ENCODE measurements around the gene TGFBR3. TPM values are rescaled to one million over a fixed set of nuclear protein-coding genes. Genes with fewer than 3 reads are reported as not detected.
"Not testable (repeated sequence)": the region's sequence is repeated elsewhere in the genome, so short reads cannot be mapped to it uniquely, and the experiment has no call there.

Gene TGFBR3
- total RNA-seq, 1 donor from 2014 or later = 0.60 TPM

DNA sequence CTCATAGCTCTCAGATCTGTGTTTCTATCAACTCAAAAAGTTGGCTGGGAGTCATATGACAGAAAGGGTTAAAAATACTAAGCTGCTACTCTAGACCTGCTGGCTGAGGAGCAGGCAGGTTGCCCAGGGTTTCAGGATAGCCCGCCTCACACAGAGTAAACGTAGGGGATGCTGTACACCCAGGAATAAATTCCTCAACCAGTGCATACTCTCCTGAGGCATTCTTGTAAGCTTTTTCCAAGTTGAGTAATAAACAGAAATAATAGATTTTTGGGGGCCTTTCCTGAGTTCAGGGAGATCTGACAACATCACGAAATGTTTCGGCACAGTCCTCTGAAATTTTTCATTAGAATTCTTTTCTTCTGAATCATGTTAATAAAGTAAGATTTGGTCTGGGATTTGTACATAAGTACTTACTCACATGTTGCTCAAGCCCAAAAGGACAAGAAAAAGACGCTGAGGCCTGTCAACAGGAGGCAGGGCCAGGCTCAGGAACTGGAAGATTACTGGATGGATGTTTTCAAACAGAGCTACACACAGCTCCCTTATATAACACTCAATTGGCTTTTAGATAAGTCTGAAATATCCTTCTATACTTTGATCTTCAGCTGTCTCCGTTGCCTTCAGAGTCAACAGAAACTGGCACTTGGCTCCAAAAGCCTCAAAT is 41.0 kb downstream of the TGFBR3 start:
- H3K27me3 Mint-ChIP-seq = no peaks in the 10 kb centered on the region

DNA sequence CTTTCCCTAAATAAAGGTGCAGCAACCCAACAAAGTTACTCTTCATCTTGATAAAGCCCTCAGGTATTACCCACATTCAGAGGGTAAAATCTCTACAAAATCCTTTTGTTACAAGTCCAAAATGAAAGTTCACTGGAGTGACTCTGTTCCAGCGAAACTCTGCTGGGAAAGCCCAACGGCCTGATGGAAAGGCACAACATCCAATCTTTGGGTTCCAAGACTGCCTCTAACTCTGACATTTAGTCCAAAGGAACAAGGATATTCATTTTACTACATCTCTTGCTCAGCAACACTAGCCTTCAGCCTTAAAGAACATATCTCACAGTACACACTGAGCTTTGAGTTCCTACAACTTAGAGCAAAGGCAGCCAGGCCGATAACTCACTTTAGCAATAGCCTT is 42.1 kb downstream of the TGFBR3 start:
- intact Hi-C loops (cut with micrococcal nuclease) = no loop called here
- TF ChIP-seq, protein P1, sequence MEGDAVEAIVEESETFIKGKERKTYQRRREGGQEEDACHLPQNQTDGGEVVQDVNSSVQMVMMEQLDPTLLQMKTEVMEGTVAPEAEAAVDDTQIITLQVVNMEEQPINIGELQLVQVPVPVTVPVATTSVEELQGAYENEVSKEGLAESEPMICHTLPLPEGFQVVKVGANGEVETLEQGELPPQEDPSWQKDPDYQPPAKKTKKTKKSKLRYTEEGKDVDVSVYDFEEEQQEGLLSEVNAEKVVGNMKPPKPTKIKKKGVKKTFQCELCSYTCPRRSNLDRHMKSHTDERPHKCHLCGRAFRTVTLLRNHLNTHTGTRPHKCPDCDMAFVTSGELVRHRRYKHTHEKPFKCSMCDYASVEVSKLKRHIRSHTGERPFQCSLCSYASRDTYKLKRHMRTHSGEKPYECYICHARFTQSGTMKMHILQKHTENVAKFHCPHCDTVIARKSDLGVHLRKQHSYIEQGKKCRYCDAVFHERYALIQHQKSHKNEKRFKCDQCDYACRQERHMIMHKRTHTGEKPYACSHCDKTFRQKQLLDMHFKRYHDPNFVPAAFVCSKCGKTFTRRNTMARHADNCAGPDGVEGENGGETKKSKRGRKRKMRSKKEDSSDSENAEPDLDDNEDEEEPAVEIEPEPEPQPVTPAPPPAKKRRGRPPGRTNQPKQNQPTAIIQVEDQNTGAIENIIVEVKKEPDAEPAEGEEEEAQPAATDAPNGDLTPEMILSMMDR (IDR thresholded peaks at IDR 0.05) = no peak
- ChIA-PET POLR2A (no interaction called here), CTCF (no interaction called here)
- Mint-ChIP-seq H3K9me3 (no peaks in the 10 kb centered on the region), H3K4me3 (no peak overlapping the region), H3K27me3 (no peaks in the 10 kb centered on the region), H3K4me1 (no peaks in the 10 kb centered on the region), H3K27ac (no peak overlapping the region), H3K36me3 (ENCODE audit: low read depth) (no peaks in the 10 kb centered on the region)
- DNase-seq (no peak), ATAC-seq (ENCODE audit: low read depth) (no peak)

More for the DNA sequence above, 41.0 kb downstream of the TGFBR3 start:
- TF ChIP-seq, protein P1 (IDR thresholded peaks at IDR 0.05) = no peak
- ChIA-PET POLR2A (no interaction called here), CTCF (no interaction called here)
- intact Hi-C loops (cut with micrococcal nuclease) = no loop called here
- H3K27ac Mint-ChIP-seq = no peak overlapping the region
- ATAC-seq (ENCODE audit: low read depth) (no peak), DNase-seq (no peak)
- no peaks in the 10 kb centered on the region for H3K36me3 Mint-ChIP-seq (ENCODE audit: low read depth)
- H3K9me3 Mint-ChIP-seq = no peaks in the 10 kb centered on the region
- H3K4me1 Mint-ChIP-seq = no peaks in the 10 kb centered on the region
- no peak overlapping the region for H3K4me3 Mint-ChIP-seq

DNA sequence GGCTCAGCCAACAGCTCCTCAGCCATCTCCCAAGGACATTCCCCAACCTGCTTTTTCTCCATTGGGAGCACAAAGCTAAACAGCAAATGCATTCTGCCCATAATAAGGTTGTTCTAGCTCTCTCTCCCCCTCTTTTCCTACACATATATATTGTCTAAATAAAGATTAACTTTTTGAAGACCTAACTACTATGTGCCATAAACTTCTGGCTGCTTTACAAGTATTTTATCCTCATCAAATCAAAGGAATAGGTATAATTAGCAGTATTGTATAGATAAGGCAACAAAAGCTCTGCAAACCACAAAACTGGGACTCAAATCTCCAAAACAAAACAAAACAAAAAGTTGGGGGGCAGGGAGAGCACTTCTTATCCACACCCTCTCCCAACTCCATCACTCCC is 43.4 kb downstream of the TGFBR3 start:
- ATAC-seq (ENCODE audit: low read depth) (no peak), DNase-seq (no peak)
- ChIA-PET CTCF (no interaction called here), POLR2A (no interaction called here)
- Mint-ChIP-seq H3K36me3 (ENCODE audit: low read depth) (no peaks in the 10 kb centered on the region), H3K4me1 (no peaks in the 10 kb centered on the region), H3K27me3 (no peaks in the 10 kb centered on the region), H3K4me3 (no peak overlapping the region), H3K9me3 (no peaks in the 10 kb centered on the region), H3K27ac (no peak overlapping the region)
- intact Hi-C loops (cut with micrococcal nuclease) = no loop called here
- TF ChIP-seq, protein P1 (IDR thresholded peaks at IDR 0.05) = no peak

DNA sequence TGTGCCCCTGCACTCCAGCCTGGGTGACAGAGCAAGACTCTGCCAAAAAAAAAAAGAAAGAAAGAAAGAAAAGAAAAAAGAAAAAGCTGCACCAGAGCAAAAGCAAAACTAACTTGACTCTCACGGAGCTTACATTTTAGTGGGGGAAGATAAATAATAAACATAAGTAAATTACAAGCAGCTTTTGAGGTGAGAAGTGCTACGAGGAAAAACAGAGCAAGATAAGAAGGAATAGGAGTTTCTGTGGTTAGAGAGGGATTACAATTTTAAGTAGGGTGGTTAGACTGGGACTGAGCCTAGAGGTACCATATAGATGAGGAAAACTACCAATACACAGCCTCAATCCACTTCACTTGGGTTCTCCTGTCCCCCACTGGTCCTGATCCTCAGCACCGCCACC is 43.9 kb downstream of the TGFBR3 start:
- TF ChIP-seq, protein P1 (IDR thresholded peaks at IDR 0.05) = no peak
- ATAC-seq (ENCODE audit: low read depth) (no peak), DNase-seq (no peak)
- POLR2A ChIA-PET = no interaction called here
- H3K4me1 Mint-ChIP-seq = no peaks in the 10 kb centered on the region
- H3K27ac Mint-ChIP-seq = no peak overlapping the region
- CTCF ChIA-PET = no interaction called here
- intact Hi-C loops (cut with micrococcal nuclease) = no loop called here
- H3K27me3 Mint-ChIP-seq = no peaks in the 10 kb centered on the region
- H3K36me3 Mint-ChIP-seq (ENCODE audit: low read depth) = no peaks in the 10 kb centered on the region
- H3K4me3 Mint-ChIP-seq = no peak overlapping the region
- no peaks in the 10 kb centered on the region for H3K9me3 Mint-ChIP-seq

DNA sequence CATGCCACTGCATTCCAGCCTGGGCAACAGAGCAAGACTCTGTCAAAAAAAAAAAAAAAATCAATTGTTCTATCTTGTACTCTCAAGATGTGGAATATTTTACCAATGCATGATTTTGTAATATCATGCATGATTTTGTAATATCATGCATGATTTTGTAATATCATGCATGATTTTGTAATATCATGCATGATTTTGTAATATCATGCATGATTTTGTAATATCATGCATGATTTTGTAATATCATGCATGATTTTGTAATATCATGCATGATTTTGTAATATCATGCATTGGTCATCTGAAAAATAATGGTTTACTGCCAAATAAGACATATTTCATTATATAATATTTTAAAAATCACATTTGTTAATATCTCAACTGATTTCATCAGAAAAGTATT is 45.7 kb downstream of the TGFBR3 start:
- POLR2A ChIA-PET; H3K27me3 Mint-ChIP-seq; H3K27ac Mint-ChIP-seq; intact Hi-C loops (cut with micrococcal nuclease); DNase-seq; H3K4me3 Mint-ChIP-seq; H3K36me3 Mint-ChIP-seq (ENCODE audit: low read depth); H3K4me1 Mint-ChIP-seq; H3K9me3 Mint-ChIP-seq; CTCF ChIA-PET; ATAC-seq (ENCODE audit: low read depth): not testable (repeated sequence)

All from activated B cell treated with CpG ODN at 0.5 μM for 24 hours (primary cell).